ENCODE data around the gene MOGAT2.

MOGAT2 gene

DNA sequence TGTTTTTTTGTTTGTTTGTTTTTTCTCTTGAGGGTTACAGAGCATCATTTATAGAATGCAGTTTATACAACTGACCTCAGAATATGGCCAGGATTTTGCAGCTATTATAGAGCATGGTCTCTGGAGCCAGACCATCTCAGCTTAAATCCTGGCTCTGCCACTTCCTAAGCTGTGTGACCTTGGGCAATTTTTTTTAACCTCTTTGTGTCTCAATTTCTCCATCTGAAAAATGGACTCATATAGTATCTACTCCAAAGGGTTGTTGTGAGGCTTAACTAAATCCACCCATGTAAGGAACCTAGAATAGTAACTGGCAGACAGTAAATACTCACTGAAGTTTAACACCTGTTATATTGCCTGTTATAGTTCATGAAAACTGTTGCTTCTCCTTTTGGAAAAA is 42.6 kb downstream of the MOGAT2 start:
- no peak for DNase-seq

GRCh38 chr11:75760710-75761493 is 43.3 kb downstream of the MOGAT2 start:
- no peak for DNase-seq

DNA sequence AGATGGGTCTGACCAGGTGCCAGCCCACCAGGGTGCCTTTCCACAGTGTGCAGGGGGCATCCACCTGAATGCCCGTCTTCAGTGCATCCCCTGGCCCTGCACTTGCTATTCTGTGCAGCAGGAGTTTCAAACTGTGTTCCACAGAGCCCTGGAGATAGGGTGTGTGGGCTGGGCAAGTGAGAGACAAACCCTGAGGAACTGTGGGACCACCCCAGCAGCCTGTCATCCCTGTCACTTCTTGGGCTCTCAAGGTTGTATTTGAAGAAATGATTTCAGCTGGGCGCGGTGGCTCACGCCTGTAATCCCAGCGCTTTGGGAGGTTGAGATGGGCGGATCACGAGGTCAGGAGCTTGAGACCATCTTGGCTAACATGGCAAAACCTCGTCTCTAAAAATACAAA is 44.5 kb downstream of the MOGAT2 start:
- DNase-seq, result no peak

DNA sequence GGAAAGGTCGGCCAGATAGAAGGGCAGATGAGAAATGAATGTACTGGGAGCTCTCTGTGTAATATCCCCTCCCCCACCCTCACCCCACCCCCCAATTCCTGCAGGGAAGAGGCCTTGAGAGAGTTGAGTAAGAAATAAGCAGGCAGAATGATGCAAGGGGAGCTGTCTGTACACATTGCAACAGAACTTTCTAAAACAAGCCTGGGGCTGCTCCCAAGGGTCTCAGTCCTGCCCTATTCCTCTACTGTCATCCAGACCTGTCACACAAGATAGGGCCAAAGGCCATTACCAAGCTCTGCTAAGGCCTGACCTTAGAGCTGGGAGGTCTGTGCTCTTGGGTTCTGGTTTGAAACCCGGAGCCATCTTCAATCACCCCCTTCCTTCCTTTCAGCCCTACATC is 45.2 kb downstream of the MOGAT2 start:
- DNase-seq, result peak; percentile 75

DNA sequence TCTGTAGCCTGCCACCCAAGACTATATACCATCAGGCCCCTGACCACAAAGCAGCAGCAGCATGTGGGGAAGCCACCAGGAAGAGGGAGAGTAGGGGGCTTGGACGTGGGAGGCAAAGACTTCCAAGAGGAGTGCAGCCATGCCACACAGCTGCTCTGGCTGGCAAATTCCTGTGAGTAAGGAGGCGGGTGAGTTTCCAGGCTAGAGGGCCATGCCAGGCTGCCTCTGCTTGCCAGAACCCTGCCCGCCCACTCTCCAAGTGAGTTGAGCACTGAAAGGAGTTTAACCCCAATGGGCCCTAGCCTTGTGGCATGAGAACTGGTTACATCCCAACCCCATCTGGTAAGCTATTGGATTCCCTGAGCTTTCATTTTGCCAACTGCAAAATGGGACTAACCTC is 46.2 kb downstream of the MOGAT2 start:
- DNase-seq, result no peak

DNA sequence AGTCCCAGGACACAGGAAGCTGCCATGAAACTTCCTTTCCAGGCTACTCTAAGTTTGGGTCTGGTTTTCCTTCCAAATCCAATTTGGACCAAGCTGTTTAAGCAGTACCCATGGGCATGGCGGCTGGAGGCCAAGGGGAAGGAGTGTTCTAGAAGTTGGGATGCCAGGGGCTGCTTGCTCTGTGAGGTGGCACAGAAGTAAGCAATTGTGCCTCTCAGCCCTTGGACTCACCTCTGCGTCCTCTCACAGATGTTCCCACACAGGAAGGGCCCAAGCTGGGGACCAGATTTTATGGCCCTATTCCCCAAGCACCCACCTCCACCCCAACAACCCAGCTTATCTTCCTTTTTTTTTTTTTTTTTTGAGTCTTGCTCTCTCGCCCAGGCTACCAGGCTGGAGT is 47.5 kb downstream of the MOGAT2 start:
- DNase-seq, result no peak

DNA sequence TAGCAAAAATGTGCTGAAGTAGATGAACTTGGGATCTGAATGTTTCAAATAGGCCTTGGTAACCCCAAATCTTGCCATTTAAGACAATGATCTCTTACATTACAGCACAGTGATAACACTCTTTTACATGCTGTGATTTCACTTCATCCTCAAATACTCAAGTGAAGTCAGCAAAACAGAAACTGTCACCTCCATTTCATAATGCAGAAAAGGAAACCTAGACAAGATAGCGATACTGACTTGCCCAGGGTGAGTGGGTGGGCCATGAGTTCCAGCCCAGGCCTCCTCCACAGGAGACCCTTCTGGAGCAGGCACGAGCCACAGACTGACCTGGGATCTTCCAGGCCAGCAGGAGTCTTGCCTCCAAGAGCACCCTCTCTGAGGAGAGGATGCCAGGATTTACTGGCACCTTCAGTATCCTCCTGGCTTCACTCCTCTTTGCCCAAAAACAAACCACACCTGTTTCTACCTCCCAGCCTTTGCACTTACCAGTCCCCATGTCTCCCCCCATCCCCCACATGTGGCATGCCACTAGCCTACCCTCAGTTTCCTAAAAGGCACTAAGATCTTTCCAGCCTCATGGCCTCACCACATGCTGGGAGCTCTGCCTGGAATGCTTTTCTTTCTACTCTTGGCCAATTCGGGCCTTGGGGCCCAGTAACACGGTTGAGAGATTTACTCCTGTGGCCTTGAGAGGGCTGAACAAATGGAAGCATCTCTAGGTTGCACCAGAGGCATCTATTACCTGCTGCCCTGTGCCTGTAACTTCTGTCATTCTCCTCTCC is 49.0 kb downstream of the MOGAT2 start:
- no peak for DNase-seq

- no peak for DNase-seq
Observed at GRCh38 chr11:75767228-75767572, 49.6 kb downstream of the MOGAT2 start.

- DNase-seq, result no peak
Observed at GRCh38 chr11:75767793-75768111, 50.1 kb downstream of the MOGAT2 start.

GRCh38 chr11:75768112-75768908 is 50.7 kb downstream of the MOGAT2 start, which contains the start of gene DGAT2:
Gene DGAT2 (plus strand): TSS chr11:75768778. CDS start chr11:75768992, 214 bp downstream.
- peak; percentile 99 for DNase-seq

DNA sequence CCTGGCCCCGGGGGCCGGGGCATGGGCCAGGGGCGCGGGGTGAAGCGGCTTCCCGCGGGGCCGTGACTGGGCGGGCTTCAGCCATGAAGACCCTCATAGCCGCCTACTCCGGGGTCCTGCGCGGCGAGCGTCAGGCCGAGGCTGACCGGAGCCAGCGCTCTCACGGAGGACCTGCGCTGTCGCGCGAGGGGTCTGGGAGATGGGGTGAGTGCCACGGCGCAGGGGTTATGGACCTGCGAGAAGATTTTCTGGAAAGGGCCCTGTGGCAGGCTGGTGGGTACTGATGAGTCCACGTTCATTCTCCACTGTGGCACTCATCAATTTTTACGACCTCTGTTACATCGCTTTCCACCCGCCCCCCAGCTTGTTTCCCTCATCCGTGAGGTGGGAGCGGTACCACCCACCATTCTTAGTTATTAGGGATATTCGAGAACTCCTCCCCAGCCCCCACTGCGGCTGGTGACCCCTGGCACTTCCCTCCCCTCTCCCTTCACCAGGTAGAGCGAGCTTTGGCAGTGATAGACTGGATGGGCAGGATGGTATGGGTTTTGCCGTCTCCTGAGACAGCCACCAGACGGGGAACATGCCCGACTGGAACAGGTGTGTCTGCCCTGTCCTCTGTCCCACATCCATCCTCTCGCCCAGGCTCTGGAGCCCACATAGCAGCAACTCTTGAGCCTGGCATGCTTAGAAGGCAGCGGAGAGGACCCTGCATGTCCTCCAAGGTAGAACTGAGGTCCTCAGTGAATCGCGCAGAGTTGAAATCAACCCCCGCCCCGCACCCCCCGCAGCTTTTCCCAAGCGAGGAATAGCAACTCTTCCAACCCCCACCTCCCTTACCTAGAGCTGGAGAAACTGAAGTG is 51.5 kb downstream of the MOGAT2 start:
- no peak for DNase-seq

- DNase-seq, result no peak
Observed at GRCh38 chr11:75770102-75770501, 52.5 kb downstream of the MOGAT2 start.

DNA sequence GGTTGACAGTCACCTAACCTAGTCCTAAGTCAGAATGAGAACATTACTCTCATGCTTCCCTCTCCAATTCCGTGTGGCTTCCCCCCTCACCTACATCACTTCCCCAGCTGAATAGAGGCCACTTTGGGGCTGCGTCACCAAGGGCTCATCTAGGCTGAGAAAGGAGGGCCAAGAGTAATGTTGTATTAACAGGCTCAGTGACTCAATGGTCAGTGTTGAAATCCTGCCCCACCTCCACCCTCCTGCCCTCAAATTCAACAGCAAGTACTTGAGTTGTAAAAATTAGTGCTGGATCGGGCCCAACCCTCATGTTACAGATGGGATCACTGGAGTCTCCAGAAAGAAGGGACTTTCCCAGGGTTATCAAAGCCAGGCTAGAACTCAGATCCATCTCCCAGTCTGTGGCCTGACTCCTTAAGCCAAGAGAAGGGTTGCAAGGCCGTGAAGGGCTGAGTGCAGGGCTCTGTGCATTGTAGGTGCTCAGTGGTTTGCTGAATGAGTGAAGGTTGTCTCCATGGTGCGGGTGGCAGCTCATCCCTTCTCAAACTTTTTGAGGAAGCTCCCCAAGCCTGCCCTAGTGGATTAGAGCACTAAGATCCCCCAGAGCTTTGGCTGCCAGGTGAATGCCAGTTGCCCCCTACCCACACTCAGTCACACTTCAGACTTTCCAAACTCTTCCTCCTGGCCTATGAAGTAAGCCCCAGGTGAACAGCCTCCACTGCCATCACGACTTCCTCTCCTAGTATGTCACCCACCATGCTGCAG is 54.2 kb downstream of the MOGAT2 start:
- DNase-seq, result peak; percentile 60

- peak; percentile 90 for DNase-seq
Observed at GRCh38 chr11:75773595-75774353, 56.1 kb downstream of the MOGAT2 start.

GRCh38 chr11:75775056-75775455 is 57.4 kb downstream of the MOGAT2 start:
- DNase-seq, result no peak

- DNase-seq, result no peak
Observed at GRCh38 chr11:75776546-75776945, 58.9 kb downstream of the MOGAT2 start.

- peak; percentile 57 for DNase-seq
Observed at GRCh38 chr11:75777461-75778110, 59.9 kb downstream of the MOGAT2 start.

DNA sequence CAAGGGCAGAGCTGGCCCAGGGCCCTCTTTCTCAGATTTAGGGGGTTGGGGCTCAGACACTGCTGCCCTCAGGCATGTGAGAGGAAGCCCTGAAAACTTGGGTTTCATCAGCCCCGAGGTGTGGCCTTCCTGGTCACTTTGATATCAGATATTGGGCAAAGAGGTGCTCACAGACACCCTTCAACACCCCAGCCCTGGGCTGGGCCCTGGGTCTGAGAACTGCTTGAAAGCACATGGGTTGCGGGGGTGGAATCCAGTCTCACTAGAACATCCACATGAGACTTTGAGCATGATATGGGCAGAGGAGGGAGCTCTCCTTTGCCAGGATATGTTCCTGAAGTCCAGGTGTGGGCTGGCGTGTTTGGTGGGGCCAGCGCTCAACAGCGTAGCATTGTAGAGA is 61.3 kb downstream of the MOGAT2 start:
- DNase-seq, result no peak

- DNase-seq, result no peak
Observed at GRCh38 chr11:75779960-75780359, 62.3 kb downstream of the MOGAT2 start.

DNA sequence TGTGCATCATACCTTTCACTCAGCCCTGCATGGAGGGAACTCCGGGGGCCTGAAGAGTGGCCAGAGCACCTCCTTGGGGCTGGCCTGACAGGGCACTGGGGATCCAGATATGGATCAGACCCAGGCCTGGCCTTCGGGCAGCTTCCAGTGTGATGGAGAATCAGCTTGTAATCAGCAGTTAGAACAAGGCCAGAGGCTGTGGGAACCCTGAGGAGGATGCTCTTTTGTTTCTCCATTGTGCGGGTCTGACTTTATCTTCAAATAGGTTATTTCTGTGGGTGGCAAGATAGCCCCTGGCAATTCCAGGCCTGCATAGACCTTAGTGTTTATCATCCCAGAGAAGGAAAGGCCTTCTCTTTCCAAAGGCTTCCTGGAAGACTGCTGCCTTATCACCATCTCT is 63.2 kb downstream of the MOGAT2 start:
- no peak for DNase-seq

- no peak for DNase-seq
Observed at GRCh38 chr11:75781296-75781695, 63.7 kb downstream of the MOGAT2 start.
